Measurements from ENCODE around the gene SLC22A1. TPM values are rescaled to one million over a fixed set of nuclear protein-coding genes. Genes with fewer than 3 reads are reported as not detected.
"Not testable (repeated sequence)": the region's sequence is repeated elsewhere in the genome, so short reads cannot be mapped to it uniquely, and the experiment has no call there.

Gene SLC22A1
- total RNA-seq = 0.57 and 0.70 TPM in 2 replicates

DNA sequence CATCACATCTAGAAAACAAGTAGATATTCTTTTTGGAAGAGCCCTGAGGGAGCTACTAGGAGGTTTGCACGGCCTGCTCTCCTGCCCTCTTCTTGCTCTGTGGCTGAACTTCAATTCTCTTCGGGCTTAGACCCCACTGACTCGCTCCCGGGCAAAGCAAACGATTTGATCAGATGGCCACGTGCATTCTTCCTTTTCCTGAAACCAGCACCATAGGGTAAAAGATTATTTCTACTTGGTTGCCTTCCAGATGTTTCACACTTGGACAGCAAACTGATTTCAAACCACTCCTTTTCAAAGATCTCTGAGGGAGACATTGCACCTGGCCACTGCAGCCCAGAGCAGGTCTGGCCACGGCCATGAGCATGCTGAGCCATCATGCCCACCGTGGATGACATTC is at the start of gene SLC22A1:
TSS of gene SLC22A1 (plus strand) at position 258 of the 400 bp plus-strand sequence. CDS start at position 379, 121 bp downstream.
- intact Hi-C loops (cut with micrococcal nuclease) = no loop called here

DNA sequence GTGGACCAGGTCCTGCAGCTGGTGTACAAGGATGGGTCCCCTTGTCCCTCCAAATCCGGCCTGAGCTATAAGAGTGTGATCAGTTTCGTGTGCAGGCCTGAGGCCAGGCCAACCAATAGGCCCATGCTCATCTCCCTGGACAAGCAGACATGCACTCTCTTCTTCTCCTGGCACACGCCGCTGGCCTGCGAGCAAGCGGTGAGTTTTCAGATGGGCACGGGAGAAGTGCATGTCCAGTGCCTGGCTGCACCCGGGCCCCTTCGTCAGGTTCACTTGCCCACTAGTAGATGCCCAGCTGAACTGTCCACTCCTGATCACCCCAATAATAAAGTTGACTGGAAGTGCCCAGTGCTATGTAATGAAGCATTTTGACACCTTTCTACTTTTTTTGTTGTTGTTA is 48.3 kb upstream of the SLC22A1 start:
- intact Hi-C loops (cut with micrococcal nuclease) = no loop called here

DNA sequence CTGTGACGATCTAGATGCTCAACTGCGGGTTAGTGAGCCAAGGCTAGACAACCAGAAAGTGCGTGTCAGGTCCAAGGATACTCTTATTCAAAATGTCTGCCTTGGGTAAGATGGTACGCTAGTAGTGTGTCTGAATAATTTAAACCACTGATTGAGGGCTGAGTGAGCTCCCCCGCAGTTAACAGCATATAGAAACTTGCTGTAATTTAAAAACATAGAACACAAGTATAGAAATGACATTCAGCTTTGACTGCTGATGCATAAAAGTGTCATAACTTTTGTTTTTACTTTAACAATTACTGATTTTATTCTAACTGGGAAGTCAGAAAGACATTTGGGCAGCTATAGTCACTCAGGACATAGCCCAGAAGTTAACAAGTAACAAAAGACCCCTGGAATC is 45.6 kb upstream of the SLC22A1 start:
- intact Hi-C loops (cut with micrococcal nuclease) = no loop called here

DNA sequence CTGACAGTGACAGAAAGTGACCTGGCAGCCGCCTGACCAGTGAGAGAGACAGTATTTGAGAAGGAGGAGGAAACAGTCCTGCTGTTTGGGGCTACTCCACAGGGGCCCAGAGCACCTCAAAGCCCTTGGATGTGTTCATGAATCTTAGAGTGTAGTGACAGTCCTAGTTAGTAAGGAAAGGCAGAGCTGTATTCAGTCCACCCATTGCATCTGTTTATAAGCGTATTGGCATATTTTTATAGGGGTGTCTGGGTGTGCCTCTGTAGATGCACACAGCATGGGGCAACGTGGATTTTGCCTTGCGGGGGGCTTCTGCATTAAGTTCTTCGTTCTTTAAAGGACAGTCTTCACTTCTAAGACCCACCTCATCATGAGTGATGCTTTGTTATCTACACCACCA is 44.6 kb upstream of the SLC22A1 start:
- intact Hi-C loops (cut with micrococcal nuclease) = no loop called here

DNA sequence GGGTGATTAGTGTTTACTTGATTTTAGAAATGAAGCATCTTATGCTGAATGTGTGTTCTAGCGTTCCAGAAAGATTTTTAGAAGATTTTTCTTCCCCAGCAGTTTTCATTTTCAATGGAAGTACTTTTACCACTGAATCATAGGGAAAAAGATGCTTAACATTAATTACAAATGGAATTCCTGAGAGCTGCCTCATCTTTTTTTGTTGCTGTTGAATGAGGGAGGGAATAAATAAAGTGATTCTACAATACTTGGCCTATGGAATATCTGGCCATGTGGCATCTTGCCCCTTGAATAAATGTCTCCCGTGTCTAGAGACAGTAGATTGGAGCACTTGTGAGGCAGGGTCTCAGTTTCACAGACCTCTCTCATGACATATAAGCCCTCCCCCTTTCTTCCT is 44.1 kb upstream of the SLC22A1 start:
- intact Hi-C loops (cut with micrococcal nuclease) = no loop called here

DNA sequence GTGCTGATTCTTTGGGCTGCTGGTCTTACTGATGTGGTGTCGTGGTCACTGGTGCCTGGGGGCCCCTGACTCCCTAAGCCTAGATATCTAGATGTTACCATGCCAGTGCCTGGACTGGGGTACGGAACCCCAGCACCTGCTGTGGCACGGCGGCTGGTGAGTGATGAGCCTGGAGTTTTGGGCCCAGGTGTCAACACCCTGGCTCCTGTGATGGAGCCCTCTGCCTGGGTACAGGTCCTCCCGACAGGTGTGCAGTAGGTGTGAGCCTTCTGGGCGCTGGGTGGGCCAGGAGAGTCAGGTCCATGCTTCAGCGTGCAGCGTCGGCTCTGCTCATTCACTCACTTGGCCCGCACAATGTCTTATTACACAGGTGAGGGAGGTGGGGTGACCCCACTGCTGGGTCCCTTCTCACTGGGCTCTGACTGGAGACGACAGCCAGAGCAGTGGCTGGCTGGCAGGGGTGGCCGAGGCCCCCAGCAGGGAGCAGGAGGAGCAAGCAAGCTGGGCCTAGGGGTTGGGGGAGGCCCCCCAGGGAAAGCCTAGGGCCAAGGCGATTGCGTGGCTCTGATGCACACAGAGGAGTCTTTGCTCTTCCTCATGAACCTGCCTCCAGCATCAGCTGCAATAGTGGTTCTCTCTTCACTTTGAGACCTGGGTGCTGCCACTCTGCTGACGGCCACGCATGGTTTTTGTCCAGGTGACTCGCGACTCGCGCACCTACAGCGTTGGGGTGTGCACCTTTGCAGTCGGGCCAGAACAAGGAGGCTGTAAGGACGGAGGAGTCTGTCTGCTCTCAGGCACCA is 42.5 kb upstream of the SLC22A1 start:
- intact Hi-C loops (cut with micrococcal nuclease) = no loop called here

DNA sequence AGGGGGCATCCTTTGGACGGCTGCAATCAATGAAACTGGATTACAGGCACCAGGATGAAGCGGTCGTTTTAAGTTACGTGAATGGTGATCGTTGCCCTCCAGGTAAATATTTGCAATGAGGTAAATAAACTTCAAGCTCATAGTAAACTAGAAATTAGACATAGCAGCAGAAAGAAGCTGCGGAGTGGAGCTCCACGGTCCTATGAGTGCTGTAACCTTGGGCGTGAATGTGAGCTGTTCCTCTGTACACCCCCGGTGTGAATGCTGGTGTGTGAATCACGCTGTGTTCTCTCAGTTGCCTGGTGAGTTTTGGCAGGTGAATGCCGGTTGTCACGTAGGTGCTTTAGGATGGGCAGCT is 42.0 kb upstream of the SLC22A1 start:
- intact Hi-C loops (cut with micrococcal nuclease) = no loop called here

DNA sequence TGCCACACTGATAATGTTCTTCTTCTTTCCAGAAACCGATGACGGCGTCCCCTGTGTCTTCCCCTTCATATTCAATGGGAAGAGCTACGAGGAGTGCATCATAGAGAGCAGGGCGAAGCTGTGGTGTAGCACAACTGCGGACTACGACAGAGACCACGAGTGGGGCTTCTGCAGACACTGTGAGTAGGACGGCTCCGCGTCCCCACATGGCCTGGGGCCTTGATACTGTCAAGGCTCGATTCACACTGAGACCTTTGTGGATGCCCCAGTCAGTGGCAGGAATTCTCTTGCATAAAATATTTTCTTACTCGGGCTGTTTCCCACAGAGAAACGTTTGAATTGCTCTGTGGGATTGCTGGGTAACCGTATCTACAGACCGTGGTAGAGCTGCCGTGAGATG is 41.5 kb upstream of the SLC22A1 start:
- intact Hi-C loops (cut with micrococcal nuclease) = no loop called here

DNA sequence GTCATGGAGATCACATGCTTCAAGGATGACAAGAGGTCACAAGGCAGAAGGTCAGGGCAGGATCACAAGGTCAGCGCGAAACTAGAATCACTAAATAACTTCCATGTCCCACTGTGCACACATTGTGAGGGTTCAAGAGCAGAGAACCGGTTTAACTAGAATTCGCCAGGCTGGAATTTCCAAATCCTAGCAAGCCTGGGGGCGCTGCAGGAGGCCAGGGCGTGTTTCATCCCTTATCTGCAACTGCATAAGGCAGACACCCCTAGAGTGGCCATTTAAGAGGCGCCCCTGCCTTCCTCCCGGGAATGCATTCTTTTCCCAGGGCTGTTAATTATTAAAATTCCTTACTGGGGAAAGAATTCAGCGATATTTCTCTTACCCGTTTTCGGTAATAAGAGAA is 40.2 kb upstream of the SLC22A1 start:
- intact Hi-C loops (cut with micrococcal nuclease) = no loop called here

DNA sequence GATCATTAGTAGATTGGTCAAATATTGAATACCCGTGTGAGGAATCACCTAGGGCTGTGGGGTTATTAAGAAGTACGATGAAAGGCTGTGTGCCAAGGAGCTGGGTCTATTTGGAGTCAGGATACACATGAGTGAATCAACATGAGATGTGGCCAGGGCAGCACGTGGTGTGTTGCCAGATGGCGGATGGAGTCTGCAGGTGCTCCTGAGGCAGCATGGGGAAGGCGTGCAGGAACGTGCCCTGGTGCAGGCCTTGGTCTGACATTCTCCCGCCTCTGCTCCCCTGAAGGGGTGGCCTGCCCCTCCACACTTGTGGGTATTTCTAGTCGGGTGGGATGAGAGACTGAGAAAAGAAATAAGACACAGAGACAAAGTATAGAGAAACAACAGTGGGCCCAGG is 39.0 kb upstream of the SLC22A1 start:
- intact Hi-C loops (cut with micrococcal nuclease) = no loop called here

DNA sequence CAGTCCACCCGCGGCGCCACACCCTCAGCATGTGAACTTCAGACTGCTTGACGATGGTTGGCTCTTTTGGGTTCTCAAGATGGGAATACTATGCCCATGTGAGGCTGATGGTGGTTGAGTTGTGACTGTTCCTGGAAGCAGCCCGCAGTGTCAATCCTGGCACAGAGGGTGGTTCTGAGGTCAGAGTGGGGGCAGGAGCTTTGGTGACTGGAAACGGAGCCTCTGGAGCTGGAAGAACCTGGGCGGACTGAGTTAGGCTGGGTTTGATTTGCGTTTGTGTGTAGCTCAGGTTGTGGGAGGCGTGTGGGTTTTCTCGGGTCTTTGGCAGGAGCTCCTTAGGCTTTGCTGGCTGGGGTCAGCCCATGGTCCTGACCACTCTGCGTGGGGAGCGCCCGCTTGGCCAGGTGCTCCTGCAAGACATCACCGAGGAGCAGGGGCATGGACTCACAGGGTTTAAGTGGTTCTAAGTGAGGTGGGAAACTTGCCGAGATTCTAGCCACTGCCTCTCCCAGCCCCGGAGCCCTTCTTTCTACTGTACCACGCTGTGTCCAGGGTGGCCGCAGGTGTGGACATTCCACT is 37.3 kb upstream of the SLC22A1 start:
- intact Hi-C loops (cut with micrococcal nuclease) = no loop called here

DNA sequence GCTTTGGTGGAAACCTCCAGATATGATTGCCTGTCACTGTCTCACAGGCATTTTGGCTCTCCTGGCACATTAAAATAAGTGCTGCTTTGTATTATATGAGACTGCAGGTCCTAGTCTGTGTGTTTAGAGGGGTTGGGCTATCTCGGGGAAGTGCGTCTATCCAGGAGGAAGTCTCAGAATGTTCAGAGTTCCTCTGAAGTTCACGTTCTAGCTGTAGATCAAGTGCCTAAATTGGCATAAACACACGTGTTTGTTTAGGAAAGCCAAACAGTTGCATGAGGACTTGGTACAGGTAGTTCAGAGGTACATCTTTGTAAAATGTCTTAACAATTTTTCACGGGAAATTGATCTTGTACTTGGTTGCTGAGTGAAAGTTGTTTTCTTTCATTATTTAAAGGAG is 36.4 kb upstream of the SLC22A1 start:
- intact Hi-C loops (cut with micrococcal nuclease) = no loop called here

DNA sequence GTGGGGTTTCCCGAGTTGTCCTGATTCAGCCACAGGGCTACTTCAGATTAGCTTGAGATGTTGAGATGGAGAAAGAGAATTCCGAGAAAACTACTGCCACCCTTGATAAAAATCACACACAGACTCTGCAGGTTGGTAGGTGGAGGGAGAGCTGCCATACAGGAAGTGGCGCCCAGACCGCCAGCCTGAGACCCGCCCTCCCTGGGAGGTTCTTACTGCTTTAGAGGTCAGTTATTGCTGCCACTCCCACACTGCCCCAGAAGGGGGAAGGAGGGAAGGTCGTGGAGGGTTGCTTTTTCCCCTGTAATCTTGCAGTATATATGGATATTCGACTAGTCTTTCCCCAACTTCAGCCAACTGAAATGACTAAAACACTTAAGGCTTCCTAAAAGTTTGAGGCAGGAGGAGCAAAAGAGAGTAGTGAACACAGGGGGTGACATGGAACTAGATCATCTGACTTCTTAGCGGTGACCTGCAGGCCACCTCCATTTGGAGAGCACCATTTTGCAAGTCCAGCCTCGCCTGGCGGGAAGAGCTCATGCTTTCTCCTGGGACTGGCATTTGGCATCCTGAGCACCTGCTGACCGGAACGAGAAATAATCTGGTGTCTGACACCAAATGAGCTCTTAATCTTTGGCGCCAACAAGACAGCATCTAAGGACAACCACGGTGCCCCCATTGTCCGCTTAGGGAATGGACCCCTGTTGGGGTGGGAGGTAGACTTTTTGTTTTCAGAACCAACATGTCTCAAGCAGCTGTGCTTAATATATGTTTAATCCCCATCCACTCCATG is 35.7 kb upstream of the SLC22A1 start:
- intact Hi-C loops (cut with micrococcal nuclease) = no loop called here

DNA sequence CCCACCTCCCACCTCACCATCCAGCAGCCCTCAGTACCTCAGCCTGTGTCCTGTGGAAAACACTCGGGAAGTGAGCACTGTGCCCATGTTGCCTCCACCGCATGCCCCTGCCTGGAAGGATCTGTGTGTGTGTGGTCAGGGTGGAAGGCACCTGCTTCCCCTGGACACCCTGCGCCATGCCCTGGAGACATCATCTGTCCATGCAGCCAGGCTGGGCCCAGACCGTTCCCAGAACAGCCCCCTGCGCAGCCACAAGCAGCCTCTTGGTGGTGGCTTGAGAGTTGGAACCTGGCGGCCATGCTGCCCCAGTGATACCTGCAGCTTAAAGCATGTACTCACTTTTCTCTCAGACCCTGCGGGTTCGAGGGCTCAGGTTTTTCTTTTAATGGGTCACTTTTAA is 34.9 kb upstream of the SLC22A1 start:
- intact Hi-C loops (cut with micrococcal nuclease) = no loop called here

DNA sequence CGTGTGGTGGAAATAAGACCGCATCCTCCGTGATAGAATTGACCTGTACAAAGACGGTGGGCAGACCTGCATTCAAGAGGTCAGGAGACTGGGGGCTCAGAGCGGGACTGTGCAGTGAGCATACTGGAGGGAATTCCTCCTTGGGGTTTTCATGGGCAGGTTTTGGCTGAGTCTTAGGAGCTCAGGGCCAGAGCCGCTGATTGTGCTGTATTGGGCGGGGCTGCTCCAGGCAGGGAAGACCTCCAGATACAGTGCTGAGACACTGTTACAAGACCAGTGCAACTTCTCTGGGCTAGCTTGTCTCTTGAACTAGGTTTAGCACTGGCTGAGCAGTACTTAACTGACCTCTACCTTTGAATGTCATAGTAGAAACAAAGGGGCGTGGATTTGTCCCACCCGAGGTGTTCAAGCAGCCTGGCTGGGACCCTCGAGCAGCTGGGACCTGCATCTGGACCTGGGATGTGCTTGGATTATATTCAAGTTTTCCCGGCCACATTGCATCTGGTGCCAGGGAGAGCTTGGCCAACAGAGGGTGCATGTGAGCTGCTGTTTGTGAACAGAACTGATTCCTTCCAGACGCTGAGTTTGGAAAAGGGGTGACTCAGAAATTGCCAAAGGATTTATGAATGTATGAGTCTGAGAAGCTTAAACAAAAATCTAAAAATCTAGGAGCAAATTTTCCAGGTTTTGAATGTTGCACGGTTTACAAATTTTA is 33.4 kb upstream of the SLC22A1 start:
- intact Hi-C loops (cut with micrococcal nuclease) = no loop called here

DNA sequence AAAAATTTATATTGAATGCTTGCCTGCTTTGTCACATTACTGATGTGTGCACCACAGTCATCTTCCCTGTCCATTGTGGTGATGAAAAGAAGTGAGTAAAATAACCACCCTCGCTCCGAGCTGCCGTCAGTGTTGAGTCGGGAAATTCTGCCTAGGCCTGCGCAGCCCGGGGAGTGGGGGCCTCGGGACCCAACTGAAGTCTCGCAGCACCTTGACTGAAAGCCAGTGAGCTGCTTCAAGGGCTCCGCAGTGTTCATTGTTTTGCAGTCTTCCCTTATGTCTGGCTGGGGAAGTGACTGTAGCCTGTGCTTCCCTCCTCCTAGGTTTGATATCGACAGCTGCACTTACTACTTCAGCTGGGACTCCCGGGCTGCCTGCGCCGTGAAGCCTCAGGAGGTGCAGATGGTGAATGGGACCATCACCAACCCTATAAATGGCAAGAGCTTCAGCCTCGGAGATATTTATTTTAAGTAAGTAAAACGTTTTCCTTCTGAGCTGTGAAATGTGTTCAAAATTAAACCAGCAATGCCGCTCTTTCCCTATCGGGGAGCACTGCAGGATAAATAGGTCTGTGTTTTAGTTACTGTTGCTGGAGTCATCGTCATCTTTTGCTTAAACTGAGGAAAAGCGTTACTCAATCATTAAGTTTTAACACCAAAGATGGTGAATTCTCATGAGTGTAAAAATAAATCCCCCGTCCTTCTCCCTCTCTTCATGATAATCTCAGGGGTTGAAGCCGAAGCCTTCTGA is 32.7 kb upstream of the SLC22A1 start:
- intact Hi-C loops (cut with micrococcal nuclease) = no loop called here

DNA sequence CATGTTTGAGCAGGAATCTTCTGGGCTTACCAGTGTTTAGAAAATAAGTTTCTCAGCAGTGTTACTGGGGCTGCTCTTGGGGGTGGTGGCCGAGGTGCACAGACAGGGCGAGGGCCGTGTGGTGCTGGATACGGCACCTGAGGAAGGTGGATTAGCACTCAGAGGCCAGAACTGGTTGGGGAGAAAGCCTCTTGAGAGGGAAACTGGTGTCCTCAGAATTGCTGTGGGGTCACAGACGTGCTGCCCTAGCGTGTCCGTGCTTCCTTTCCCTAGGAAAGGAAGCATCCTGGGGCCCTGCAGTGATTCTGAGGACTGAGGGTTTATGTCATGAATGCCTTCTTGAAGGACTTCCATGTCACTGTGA is 32.1 kb upstream of the SLC22A1 start:
- intact Hi-C loops (cut with micrococcal nuclease) = no loop called here

DNA sequence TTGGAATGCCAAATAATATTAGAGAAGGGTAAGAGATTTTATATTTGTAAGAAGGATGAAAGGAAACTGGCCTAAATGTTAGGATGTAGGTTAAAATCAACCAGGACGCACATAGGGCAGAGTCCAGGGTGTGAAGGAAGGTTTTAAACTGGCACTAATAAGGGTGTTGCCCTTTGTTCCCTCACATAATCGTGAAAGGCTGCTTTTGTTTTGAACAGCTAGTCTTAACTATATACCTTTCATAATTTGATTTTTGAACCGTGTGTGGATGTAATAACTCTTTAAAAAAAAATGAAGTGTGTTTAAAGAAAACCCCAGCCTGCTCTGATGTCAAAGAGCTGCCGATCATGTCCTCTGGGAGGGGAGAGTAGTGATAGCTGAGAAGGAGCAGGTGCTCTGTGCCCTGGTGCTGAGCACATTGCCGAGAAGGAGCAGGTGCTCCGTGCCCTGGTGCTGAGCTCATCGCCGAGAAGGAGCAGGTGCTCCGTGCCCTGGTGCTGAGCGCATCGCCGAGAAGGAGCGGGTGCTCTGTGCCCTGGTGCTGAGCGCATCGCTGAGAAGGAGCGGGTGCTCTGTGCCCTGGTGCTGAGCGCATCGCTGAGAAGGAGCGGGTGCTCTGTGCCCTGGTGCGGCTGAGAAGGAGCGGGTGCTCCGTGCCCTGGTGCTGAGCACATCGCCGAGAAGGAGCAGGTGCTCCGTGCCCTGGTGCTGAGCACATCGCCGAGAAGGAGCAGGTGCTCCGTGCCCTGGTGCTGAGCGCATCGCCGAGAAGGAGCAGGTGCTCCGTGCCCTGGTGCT is 31.0 kb upstream of the SLC22A1 start:
- intact Hi-C loops (cut with micrococcal nuclease) = not testable (repeated sequence)

DNA sequence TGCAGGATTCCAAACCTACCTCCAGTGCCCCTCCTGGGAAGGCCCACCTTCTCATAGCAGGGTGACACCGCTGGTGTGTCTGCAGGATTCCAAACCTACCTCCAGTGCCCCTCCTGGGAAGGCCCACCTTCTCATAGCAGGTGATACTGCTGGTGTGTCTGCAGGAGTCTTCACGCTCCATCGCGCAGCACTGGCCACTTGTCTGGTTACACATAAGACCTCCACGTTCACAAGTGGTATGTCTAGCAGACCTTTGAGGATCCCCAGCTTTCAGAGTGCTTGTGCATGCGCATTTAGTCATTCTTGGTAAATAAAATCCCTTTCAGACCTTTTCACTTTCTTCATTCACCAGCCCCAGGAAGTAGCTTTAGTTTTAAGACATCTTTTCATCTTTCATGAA is 29.4 kb upstream of the SLC22A1 start:
- intact Hi-C loops (cut with micrococcal nuclease) = not testable (repeated sequence)

DNA sequence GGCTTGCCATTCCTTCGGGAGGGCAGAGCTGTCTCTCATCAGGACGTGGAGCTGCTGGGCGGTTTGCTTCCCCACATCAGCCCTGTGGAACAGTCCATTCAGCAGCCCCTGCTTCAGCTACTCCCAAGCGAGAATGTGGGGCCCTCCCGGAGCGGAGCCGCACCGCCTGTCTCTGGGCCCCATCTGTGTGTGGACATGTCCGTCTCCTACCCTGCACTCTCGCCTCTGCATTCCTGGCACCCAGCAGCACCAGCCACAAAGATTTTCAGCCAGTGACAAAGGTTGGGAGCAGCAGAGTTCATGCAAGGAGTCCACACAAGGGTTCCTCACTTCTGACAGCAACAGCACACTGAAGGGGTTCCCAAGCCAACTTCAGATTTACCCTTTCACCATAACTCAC is 29.0 kb upstream of the SLC22A1 start:
- intact Hi-C loops (cut with micrococcal nuclease) = no loop called here
